BE2C (cell line): ENCODE results near the gene PSMD2.
"Not testable (repeated sequence)": the region's sequence is repeated elsewhere in the genome, so short reads cannot be mapped to it uniquely, and the experiment has no call there.

Experiments used
- DNase-seq: peaks from one replicate; pipeline ENCODE4 v3.0.0-alpha.2; 2020
- H3K27me3 ChIP-seq: fragments of 250-450 bp; sonication (Bioruptor Pico); 2 replicates; pipeline ENCODE4 v1.5.1; 2020; ENCODE audit warnings: mild to moderate bottlenecking
- H3K36me3 ChIP-seq: fragments of 250-450 bp; sonication (Bioruptor Pico); 2 replicates; pipeline ENCODE4 v1.5.1; 2020; ENCODE audit warnings: mild to moderate bottlenecking
- H3K4me1 ChIP-seq: fragments of 250-450 bp; sonication (Bioruptor Pico); 2 replicates; pipeline ENCODE4 v1.5.1; 2020
- H3K4me3 ChIP-seq: 2 replicates; pipeline ENCODE4 v1.5.1; 2011; ENCODE audit warnings: low read depth, low read length
- H3K9me3 ChIP-seq: fragments of 250-450 bp; sonication (Bioruptor Pico); 2 replicates; pipeline ENCODE4 v1.5.1; 2020
- CTCF ChIP-seq: IDR thresholded peaks from 2 replicates; pipeline ENCODE4 v1.5.1; 2012; ENCODE audit warnings: mild to moderate bottlenecking, low read depth, low read length

The PSMD2 gene

DNA sequence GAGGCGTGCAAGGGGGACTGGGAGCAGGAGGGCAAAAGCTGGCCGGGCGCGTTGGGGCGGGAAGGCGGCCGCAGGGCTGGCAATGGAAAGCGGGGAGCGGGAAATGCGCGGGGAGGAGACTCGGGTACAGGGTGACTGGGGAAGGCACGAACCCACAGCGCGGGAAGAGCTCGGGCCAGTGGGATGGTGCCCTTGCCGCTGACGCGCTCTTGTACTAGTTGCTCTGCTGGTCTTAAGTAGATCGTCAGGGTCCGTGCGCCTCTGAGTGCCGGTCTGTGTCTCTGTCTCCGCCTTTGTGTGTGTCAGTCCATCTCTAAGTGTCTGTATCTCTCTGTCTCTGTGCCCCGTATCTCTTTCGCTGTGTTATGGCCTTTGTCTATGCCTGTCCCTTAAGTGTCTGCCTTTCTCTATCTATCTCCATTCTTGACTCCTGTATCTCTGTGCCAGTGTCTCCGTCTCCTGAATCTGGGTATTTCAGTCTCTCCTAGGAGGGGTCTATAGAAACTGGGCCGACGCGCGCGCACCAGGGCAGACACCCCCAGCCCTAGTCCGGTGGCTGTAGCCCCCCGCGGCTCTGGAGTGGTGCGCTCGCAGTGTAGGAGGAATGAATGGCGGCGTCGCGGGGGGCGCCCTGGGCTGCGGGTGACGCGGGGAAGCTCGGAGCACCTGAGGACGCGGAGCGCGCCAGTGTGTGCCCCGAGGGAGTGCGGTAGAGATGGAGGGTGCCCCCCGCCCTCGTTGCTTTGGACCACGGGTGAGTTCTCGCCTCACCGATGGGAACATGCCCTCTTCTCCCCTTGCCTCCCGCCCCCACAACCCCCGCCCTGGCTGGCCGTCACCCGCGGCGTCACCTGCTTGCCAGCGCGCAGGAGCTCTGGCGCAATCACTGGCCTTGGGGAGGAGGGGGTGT lies 36.9 kb upstream of the PSMD2 start:
- Histone ChIP-seq H3K27me3 (peaks cover 5% of the 10 kb centered on the region; the same call in 1 of the 2 replicates), H3K36me3 (no peaks in the 10 kb centered on the region), H3K4me3 (peak overlapping the region; percentile 67), H3K4me1 (no peaks in the 10 kb centered on the region), H3K9me3 (no peaks in the 10 kb centered on the region)
- DNase-seq, result peak; percentile 29
- no peak for TF ChIP-seq CTCF

- Histone ChIP-seq H3K9me3 (no peaks in the 10 kb centered on the region), H3K27me3 (peaks cover 5% of the 10 kb centered on the region; the same call in 1 of the 2 replicates), H3K36me3 (no peaks in the 10 kb centered on the region), H3K4me3 (peak overlapping the region; percentile 67), H3K4me1 (no peaks in the 10 kb centered on the region)
- no peak for DNase-seq
- no peak for TF ChIP-seq CTCF
These were observed 36.3 kb upstream of the PSMD2 start for GRCh38 chr3:184262764-184263179.

- H3K4me3 ChIP-seq, DNase-seq, H3K9me3 ChIP-seq: not testable (repeated sequence)
These were observed 31.8 kb upstream of the PSMD2 start for GRCh38 chr3:184267249-184267648.

DNA sequence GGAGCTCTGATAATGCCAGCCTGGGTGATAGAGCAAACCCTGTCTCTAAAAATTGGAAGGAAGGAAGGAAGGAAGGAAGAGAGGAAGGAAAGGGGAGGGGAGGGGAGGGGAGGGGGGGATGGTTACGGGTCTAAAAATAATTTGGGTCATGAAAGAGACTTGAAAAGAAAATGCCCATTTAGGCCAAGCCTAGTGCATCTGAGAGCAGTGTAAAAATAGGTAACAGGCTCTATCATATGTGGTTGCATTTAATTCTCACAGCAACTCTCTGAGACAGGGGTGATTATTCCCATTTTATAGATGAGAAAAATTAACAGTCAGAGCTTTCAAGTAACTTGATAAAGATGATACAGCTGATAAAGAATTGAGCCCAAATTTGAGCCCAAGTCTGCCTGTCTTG lies 26.8 kb upstream of the PSMD2 start:
- no peak overlapping the region for H3K4me3 ChIP-seq
- DNase-seq, result no peak
- TF ChIP-seq CTCF, result no peak
- no peaks in the 10 kb centered on the region for H3K9me3 ChIP-seq
- no peaks in the 10 kb centered on the region for H3K4me1 ChIP-seq
- H3K36me3 ChIP-seq, result no peaks in the 10 kb centered on the region
- H3K27me3 ChIP-seq, result no peaks in the 10 kb centered on the region

More at GRCh38 chr3:184267249-184267648, 31.8 kb upstream of the PSMD2 start:
- H3K27me3 ChIP-seq, H3K36me3 ChIP-seq, H3K4me1 ChIP-seq: not testable (repeated sequence)

GRCh38 chr3:184275381-184275701 lies 23.7 kb upstream of the PSMD2 start:
- no peaks in the 10 kb centered on the region for H3K27me3 ChIP-seq
- no peak for TF ChIP-seq CTCF
- H3K4me1 ChIP-seq, result no peaks in the 10 kb centered on the region
- H3K4me3 ChIP-seq, result peak overlapping the region; percentile 28
- no peaks in the 10 kb centered on the region for H3K36me3 ChIP-seq
- H3K9me3 ChIP-seq, result no peaks in the 10 kb centered on the region
- DNase-seq, result no peak

- H3K4me3 ChIP-seq, result peak within 1 kb of the TSS; percentile 28
- DNase-seq, result no peak
- no peaks in the 10 kb centered on the region for H3K27me3 ChIP-seq
These were observed 22.8 kb upstream of the PSMD2 start, which contains the start of gene ECE2 for GRCh38 chr3:184275961-184276910. ECE2 (plus strand) TSS chr3:184276022; CDS start chr3:184276154, 132 bp downstream.

More at GRCh38 chr3:184275961-184276910, 22.8 kb upstream of the PSMD2 start, which contains the start of gene ECE2:
- Histone ChIP-seq H3K36me3 (no peaks in the 10 kb centered on the region), H3K4me1 (no peaks in the 10 kb centered on the region), H3K9me3 (no peaks in the 10 kb centered on the region)
- no peak for TF ChIP-seq CTCF
